ENCODE data around the gene DSCAML1. TPM values are rescaled to one million over a fixed set of nuclear protein-coding genes. Genes with fewer than 3 reads are reported as not detected.

DSCAML1 gene
- total and polyA plus RNA-seq, 10 of the 15 experiments (the other 5 are each of a cell fraction or from before 2014, with no cell fraction given), result 0.03 to 0.18 (median 0.06) TPM; not detected in 1

DNA sequence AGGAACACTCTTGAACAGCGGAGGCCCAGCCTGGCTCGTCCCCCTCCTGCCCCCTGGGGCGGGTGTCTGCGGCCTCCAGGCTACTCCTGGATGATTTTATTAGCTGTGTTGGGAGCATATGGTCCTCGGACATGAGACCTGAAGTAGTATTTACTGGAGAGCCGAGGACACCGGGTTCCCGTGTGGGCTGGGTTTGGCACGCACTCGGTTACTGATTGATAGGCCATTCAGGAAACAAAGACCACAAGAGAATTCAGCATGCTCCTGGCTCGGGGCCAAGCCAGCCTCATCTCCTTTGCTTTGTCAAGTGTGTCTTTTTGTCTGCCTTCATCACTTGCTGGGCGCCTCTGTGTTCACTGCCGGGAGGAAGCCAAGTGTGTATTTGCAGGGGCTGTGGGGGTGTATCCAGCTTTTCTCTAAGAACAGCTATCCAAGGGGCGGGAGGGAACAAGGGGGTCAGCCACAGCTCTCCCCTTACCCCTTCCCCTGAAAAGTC is 17.8 kb upstream of the DSCAML1 start (continued):
- TF ChIP-seq E2F8 (IDR thresholded peaks at IDR 0.05; ENCODE audit: low read depth, partially characterized antibody), result no peak
- TF ChIP-seq, protein P1, sequence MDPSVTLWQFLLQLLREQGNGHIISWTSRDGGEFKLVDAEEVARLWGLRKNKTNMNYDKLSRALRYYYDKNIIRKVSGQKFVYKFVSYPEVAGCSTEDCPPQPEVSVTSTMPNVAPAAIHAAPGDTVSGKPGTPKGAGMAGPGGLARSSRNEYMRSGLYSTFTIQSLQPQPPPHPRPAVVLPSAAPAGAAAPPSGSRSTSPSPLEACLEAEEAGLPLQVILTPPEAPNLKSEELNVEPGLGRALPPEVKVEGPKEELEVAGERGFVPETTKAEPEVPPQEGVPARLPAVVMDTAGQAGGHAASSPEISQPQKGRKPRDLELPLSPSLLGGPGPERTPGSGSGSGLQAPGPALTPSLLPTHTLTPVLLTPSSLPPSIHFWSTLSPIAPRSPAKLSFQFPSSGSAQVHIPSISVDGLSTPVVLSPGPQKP (IDR thresholded peaks at IDR 0.05; ENCODE audit: low read depth, low read length), result no peak; the same call in 1 of the 2 replicates
- peak; percentile 56; the same call in 1 of the 2 replicates for TF ChIP-seq MLLT1 (IDR thresholded peaks at IDR 0.05)
- TF ChIP-seq, protein P2, sequence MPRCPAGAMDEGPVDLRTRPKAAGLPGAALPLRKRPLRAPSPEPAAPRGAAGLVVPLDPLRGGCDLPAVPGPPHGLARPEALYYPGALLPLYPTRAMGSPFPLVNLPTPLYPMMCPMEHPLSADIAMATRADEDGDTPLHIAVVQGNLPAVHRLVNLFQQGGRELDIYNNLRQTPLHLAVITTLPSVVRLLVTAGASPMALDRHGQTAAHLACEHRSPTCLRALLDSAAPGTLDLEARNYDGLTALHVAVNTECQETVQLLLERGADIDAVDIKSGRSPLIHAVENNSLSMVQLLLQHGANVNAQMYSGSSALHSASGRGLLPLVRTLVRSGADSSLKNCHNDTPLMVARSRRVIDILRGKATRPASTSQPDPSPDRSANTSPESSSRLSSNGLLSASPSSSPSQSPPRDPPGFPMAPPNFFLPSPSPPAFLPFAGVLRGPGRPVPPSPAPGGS (IDR thresholded peaks at IDR 0.05; ENCODE audit: borderline replicate concordance, insufficient read depth, low read depth, low read length, poor library complexity, severe bottlenecking), result no peak
- peak; percentile 96 for TF ChIP-seq SKIL (IDR thresholded peaks at IDR 0.05; ENCODE audit: low read depth, poor library complexity, severe bottlenecking)
- TF ChIP-seq IKZF2 (IDR thresholded peaks at IDR 0.05), result peak in 1 of 2 experiments; percentile 28; a peak in 2 of 4 replicates
- no peak for TF ChIP-seq ZNF217 (IDR thresholded peaks at IDR 0.05)
- TF ChIP-seq EED (IDR thresholded peaks at IDR 0.05; ENCODE audit: low read depth), result no peak; the same call in 1 of the 2 replicates
- no peak for TF ChIP-seq MEF2B (IDR thresholded peaks at IDR 0.05; ENCODE audit: partially characterized antibody, poor library complexity, severe bottlenecking)
- no peak for TF ChIP-seq MYB (IDR thresholded peaks at IDR 0.05; ENCODE audit: borderline replicate concordance, low read depth, low read length)
- no peak for TF ChIP-seq RAD51 (IDR thresholded peaks at IDR 0.05)
- TF ChIP-seq SIN3A (IDR thresholded peaks at IDR 0.05; ENCODE audit: low read depth, low read length), result no peak
- peak; percentile 68 for TF ChIP-seq MXI1 (IDR thresholded peaks at IDR 0.05; ENCODE audit: low read depth, low read length)
- no peak for TF ChIP-seq CBX5 (IDR thresholded peaks at IDR 0.05; ENCODE audit: low read depth)
- TF ChIP-seq SUZ12 (IDR thresholded peaks at IDR 0.05; ENCODE audit: unreplicated experiment), result no peak
- no peak for TF ChIP-seq ZBTB40 (IDR thresholded peaks at IDR 0.05; ENCODE audit: borderline replicate concordance)

Measured in GM12878 (cell line).